ENCODE data around the gene SIKE1.
"Not testable (repeated sequence)": the region's sequence is repeated elsewhere in the genome, so short reads cannot be mapped to it uniquely, and the experiment has no call there.

SIKE1 gene

DNA sequence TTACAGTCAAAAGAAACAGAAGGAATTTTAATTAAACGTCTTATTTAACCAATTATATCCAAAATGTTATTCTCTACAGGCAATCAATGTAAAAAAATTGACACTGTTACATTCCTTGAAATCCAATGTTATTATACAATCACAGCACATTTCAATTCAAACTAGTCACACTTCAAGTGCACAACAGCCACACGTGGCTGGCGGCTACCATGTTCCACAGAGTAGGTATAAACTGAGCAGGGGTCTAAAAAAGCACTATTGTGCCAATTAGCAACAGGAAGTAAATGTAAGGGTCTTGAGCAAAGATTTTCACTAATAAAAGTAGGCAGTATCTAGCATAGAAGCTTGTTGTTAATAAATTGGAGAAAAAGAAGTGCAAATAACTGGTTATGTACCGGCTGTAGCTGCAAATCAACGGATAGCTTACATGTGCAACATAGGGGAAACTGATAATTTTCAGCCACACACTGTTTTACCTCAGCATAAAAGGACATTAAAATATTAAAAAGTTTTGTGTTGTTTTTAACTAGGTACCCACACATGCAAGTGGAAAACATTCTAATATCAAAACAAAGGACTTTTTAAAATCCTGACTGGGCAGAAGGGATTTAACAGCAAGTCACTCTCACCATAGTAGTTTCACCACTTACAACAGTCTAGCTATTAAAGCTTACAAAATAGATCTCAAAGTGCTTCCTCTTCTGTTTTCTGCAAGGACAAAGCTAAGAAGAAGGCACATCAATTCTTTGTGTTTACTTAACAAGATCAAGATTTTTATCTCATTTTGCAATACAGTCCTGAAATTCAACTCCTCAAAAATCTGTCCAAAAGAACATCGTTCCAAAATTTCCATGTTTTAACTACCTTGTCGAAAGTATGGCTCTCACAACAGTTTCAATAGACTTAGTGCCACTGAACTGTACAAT, 25.2 kb downstream of the SIKE1 start:
- no peak for DNase-seq

DNA sequence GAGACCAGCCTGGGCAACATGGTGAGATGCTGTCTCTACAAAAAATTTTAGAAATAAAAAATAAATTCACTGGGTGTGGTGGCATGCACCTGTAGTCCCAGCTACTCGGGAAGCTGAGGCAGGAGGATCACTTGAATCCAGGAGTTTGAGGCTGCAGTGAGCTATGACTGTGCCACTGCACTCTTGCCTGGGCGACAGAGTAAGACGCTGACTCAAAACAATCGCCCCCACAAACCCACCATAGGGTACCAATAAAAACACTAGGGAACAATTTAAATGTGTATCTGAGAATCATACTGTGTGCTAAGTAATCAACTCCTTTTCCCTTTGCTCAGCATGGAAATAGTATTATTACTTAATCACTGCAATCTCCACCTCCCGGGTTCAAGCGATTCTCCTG, 26.8 kb downstream of the SIKE1 start:
- DNase-seq, result not testable (repeated sequence)

DNA sequence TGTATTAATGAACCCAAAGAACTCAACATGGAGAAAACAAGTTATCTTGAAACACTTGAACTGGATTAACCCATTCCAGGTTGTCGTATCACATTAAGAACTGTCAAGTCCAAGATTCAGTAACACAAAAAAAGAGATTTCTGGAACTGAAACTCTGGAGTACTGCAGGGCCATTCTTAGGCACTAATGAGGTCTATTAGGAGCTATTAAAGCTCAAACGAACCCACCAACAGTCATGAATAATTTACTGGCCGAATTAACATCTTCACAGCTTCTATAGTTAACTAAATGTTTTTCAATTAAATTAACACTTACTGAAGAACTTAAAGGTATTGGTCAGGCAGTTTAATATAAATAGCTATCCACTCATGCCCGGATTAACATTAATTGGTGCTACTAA, 27.3 kb downstream of the SIKE1 start:
- no peak for DNase-seq

DNA sequence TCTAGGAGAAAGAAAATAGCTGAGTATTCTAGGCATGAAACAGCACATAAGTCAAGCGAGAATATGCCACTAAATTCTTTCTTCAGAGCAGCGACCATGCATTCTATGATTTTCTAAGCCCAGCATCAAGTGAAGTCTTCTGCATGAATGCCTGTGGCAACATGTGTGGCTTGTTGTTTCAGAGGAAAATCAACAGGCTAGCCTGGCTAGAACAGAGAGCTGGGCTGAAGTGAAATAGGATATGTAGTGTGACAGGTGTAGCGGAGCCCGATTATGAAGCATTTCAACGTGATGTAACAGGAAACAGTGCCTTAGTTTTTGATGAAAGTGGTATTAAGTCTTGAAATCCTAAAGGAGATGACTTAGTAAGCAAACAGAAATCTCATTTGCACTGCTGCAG, 29.7 kb downstream of the SIKE1 start:
- no peak for DNase-seq

DNA sequence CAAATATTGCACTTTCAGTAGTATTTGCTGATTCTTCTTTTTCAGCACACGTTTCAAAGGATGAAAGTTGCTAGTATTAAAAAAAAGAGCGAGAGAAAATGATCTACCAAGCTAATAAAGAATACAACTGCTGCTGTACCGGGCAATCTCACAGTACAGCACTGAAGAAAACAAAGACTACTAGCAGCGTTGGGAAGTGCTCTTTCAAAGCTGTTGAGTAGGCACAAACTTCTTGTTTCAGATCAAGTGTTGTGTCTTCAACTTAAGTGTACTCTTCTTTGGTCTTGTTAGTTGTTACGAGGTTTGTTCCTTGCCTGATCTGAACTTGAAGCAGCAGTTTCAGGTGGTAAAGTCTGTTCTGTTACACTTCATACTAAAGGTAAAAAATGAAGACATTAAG, 30.6 kb downstream of the SIKE1 start:
- DNase-seq, result no peak

DNA sequence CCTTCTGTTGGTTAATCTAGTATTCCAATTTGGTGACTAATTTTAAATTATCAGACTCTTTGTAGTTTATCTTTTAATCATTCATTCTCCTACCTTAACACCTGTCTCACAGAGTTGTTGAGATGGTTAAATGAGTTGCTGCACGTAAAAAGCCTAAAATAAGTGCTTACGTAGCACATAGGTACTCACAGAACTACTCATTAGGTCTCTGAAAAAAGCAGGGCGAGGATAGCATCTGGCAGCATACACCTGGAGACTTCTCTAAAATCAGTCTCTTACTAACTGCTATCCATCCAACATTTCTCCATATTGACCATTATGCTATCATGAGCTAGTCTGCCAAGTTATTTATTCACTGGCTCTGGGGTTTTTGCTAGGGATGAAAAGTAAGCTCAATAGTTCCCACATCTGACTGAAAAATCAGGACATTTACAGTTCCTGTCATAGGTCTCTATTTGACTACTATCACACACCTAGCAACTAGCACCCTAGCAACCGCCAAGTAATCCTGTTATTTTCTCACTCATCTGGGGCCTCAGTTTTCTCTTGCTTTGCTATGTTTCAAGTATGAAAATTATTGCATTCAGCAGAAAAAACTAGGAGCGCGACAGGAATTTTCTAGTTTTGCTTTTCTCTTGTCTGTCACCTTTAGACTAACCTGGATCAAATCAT, 33.9 kb downstream of the SIKE1 start:
- DNase-seq, result no peak

DNA sequence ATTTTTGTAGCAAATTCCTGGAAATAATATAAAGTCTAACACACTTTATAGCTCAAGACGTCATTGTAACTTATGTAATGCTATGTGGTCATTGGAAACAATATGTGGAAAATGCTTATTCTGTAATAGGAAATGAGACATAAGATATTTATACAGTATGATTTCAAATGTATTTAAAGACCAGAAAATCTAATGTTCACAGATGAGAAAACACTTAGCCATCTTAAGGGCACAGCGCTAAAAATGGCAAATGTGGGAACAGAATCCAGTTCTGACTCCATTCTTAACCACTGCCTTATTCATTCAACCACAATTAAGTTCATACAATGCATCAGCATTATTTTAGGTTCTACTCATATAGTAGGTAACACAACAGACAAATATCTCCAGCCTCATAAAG, 35.2 kb downstream of the SIKE1 start:
- DNase-seq, result no peak

DNA sequence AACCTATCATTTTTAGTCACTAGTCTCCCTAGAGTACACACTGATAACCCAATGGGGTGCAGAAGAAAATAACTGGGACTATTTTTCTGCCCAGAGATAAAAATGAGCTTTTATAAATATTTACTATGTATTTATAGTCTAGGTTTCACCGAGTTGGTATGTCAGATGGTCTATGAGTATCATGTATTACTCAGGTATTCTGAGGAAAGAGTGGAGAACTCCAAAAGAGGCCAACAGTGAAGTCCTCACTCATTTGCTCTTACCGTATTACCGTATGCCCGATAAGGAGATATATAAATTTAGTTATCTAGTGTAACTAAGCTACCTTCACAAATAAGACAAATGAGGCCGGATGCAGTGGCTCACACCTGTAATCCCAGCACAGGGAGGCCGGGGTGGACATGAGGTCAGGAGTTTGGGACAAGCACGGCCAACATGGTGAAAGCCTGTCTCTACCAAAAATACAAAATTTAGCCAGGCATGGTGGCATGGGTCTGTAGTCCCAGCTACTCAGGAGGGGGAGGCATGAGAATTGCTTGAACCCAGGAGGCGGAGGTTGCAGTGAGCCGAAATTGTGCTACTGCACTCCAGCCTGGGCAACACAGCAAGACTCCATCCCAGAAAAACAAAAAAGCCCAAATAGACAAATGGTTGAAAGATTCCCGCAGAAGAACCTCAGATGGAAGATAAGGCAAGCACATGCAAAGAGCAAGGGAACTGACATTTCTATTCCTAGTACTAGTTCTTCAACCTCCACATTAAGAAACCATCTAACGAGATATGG, 38.3 kb downstream of the SIKE1 start:
- no peak for DNase-seq

DNA sequence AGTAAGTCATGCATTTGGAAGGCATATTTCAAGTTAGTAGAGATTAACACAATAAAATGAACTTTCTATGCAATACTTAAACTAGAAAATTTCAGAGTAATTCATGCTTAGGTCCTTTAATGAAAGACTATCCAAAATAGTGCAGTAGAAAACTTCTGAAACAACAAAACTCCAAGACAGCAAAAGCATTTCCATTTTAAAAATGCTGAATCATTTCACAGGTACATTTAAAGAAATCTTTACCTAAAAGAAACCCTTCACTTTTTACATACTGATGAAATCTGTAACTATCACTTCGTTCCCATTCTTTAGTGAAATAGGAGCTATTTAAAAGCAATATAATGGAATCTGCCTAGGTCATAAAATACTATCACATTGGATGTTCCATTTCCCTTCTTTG, 40.2 kb downstream of the SIKE1 start:
- DNase-seq, result no peak

DNA sequence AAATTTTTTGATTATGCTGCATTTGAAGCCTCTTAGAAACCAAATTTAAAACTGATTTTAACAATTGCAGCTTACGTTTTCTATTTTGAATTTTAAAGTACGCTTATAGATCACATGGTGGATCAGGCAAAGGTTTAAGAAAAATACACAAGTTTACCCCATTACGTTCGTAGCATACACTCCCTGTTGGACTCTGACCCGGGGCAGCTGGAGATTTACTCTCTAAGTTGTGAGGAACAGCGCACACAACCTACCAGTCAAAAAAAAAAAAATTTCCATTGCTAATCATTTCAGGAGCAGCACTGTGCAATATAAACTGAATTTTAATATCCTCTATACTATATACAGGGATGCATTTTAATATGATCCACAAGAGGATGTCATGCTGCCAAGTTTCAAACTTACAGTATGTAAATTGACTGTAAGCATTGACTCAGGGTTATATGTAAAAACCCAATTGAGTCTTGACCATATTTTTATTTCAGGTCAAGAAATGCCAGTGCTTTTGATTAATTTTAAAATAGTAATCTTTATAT, 43.1 kb downstream of the SIKE1 start:
- DNase-seq, result no peak

DNA sequence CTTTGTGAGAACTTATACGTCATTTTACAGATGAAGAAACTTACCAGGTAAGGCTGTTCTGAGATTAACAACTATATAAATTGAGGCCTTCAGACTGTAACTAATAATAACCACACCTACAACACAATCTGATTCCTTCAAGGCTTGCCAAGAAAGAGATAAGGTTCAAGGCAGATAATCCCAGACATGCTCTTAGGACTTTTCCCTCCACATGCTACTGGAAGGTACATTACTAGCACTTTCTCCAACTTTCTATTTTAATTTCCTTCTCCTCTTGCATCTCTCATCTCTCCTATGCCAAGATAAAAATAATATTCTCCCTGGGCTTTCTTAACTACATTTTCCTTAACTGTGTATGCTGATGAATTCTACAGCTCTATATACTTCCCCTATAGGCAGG, 45.0 kb downstream of the SIKE1 start:
- DNase-seq, result no peak

DNA sequence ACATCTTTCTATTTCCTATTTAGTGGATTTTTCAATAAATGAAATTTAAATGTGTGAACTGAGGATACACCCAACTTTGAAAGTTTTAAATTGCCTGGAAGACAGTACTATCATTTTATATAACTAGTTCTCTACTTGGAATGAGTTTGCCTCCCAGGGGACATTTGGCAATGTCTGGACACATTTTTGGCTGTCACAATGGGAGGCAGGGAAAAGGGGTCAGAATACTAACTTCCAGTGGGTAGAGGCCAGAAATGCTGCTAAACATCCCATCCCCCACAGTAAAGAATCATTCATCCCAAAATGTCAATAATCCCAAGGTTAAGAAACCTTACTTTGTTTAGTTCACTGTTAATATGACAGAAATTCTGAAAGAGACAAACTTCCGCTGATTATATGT, 50.7 kb downstream of the SIKE1 start:
- DNase-seq, result no peak

DNA sequence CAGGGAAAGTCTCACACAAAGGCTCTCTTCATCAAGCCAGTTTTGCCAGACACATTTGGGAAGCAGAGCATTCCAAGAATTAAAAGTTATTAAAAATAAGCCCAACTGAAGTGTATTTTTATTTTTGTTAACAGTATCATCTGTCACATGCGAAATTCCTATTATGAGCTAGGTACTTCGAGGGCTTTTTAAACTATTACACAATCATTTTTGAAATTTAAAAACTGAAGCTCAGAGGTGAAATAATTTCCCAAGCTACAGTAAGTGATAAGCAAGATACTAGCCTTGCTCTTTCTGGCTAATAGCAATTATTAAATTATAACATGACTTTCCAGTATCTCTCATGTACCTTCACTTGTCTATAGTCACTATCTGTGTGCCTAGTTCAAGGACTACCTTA, 51.9 kb downstream of the SIKE1 start:
- DNase-seq, result no peak

DNA sequence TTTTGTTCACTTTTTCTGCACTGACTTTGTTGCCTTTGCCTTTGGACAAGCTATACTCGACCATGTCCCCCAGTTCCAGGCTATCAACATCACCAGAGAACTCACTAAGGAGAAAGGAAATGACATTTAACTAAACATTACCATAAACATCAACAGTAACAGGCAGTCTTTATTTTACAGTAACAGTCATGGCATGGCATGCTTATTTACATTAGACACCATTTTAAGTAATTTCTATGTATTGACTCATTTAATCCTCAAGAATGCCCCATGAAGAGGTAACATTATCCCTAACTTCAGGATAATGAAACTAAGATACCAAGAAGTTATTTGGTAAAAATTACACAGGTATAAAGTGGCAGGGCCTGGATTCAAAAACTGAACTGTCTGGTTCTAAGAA, 55.3 kb downstream of the SIKE1 start:
- DNase-seq, result no peak

DNA sequence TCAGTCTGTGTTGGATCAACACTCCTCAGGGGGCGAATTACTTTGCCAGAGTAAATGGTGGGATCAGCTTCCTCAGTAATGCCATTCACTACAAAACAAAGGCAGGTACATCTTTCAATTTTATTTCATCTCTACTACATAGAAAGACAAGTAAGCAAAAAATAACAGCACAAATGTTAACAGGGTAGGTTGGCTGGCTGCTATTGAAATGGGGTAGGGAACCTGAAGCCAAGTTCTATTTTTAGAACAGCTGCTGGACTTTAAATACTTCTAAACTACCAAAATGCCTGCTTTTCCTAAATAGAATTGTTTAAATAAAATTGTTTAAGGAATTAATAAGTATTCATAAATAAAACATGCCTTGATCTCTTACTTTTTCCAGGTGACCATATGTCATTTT, 56.6 kb downstream of the SIKE1 start:
- DNase-seq, result no peak

DNA sequence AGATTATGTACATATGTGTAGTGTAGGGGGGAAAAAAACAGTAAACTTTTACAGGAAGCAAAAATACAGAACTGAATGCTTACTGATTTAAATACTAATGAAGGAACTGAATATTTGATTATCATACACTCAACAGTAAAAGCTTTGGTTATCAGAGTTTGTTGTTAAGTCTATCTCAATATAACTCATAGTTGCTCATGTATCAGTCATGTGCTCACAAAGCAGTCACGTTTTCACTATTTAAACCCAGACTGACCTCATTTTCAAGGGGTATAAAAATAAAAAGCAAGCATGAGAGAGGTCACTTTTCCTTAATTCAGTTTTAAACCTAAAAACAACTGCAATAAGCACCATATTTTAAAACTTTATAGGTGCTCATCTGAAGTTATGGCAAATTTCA, 57.0 kb downstream of the SIKE1 start:
- no peak for DNase-seq

DNA sequence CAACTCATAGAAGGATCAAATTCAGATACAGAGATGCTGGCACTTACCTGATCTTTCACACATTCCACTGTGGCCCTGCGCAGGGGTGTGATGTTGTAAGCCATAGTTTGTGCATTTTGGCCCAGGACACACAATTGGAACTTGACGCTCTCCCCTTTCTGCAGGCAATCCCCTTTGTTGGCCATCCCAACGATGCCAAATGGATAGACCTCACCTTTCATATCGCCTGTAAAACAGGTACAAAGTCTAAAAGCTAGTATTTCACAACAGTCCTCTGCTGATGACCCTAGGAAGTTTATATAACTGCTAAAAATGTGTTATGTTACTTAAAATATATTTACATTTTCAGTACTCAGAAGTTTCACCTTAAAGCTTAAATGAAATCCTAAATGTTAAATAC, 60.0 kb downstream of the SIKE1 start:
- DNase-seq, result no peak
